H1 (cell line): ENCODE measurements around the gene TNIK. TPM values are rescaled to one million over a fixed set of nuclear protein-coding genes. Genes with fewer than 3 reads are reported as not detected.

Source experiments
- NANOG ChIP-seq: IDR thresholded peaks from 2 replicates; pipeline ENCODE4 v1.6.1; 2011; ENCODE audit warnings: low read length, low read depth, mild to moderate bottlenecking, inconsistent platforms; ENCODE audit not compliant: insufficient read depth, poor library complexity, severe bottlenecking
- polyA plus RNA-seq, 7 experiments: library from polyadenylated mRNA; depleted of rRNA in 3 of 7; stranded (reverse) in 5 of 7; unstranded in 2 of 7; fragments of >200 nt in 5 of 7; fragments of 200-250 nt in 2 of 7; gene quantifications; 1 replicate in 5 of 7; 2 replicates in 1 of 7; 4 replicates in 1 of 7; pipeline versions ENCODE4 v1.2.1 to v1.2.3, GENCODE V29; 2011 to 2013; ENCODE audit warnings: missing spikeins in 2 of 7, mixed read lengths in 2 of 7
- total RNA-seq: library from RNA; stranded (reverse); fragmentation: NEBNext Ultra II Directional; extraction: Animal tissue kit (Norgen Biotek cat#: 25700); gene quantifications from 2 replicates; pipeline ENCODE4 v1.2.1, GENCODE V29; 2021

The TNIK gene
- total and polyA plus RNA-seq, 2 of the 8 experiments (the other 6 are each of a cell fraction or from before 2014, with no cell fraction given), result 7.4 to 42.0 TPM

DNA sequence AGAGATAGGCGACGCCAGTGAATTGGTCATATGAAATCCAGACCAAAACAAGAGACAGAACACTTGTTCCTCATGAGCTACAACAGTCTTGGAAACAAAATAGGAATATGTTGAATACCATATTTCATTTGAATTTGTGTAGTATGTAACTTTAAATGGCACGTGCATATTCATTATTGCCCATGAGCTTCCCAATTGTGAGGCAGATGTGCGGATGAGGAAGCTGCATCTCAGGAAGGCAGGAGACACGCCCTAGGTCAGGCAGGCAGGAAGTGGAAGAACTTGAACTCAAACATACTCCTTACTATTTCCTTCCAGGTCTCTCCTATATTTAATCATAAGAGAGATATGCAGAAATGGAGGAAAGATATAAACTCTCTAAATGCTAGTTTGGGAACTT is 326.9 kb downstream of the TNIK start (continued):
- no peak for TF ChIP-seq NANOG
